Peyer's patch (tissue), 4 donors: ENCODE results near the gene TAGAP. TPM values are rescaled to one million over a fixed set of nuclear protein-coding genes. Genes with fewer than 3 reads are reported as not detected.

Source experiments
- DNase-seq, 3 donors: peaks; one replicate each; pipeline ENCODE4 v3.0.0-alpha.2; 2017 to 2019
- H3K27ac ChIP-seq, 4 donors: fragments of 200-600 bp; sonication (generic); one replicate each; pipeline ENCODE4 v1.5.1; 2016 to 2019
- H3K27me3 ChIP-seq, 2 donors: fragments of 200-600 bp; sonication (generic); one replicate each; pipeline ENCODE4 v1.5.1; 2019
- H3K36me3 ChIP-seq, 3 donors: fragments of 200-600 bp; sonication (generic); one replicate each; pipeline ENCODE4 v1.5.1; 2016 to 2019
- H3K4me1 ChIP-seq, 4 donors: fragments of 200-600 bp; sonication (generic); one replicate each; pipeline ENCODE4 v1.5.1; 2016 to 2019
- H3K4me3 ChIP-seq, 4 donors: fragments of 200-600 bp; sonication (generic); 1 replicate in 3 of 4; 2 replicates in 1 of 4; pipeline ENCODE4 v1.5.1; 2016 to 2019; ENCODE audit warnings: mild to moderate bottlenecking in 1 of 4
- H3K9me3 ChIP-seq, 4 donors: fragments of 200-600 bp; sonication (generic); one replicate each; pipeline ENCODE4 v1.5.1; 2016 to 2019; ENCODE audit warnings: mild to moderate bottlenecking in 1 of 4
- POLR2A ChIP-seq, 2 donors: fragments of 450-650 bp; IDR thresholded peaks; one replicate each; pipeline ENCODE4 v1.5.1; 2017; ENCODE audit warnings: antibody characterized with exemption in 2 of 2, mild to moderate bottlenecking in 2 of 2, moderate library complexity in 2 of 2
- total RNA-seq, 4 donors: library from RNA; depleted of rRNA; stranded (reverse); fragments of >200 nt; gene quantifications; one replicate each; pipeline ENCODE4 v1.1.0, GENCODE V29; 2016
- TF ChIP-seq, protein P1 (sequence below), 6 experiments: fragments of 450-650 bp in 4 of 6; fragments of 200-600 bp in 2 of 6; sonication (generic) in 1 of 6; IDR thresholded peaks; one replicate each; pipeline ENCODE4 v1.5.1; 2017 to 2019; ENCODE audit warnings: antibody characterized with exemption in 6 of 6, mild to moderate bottlenecking in 3 of 6, moderate library complexity in 1 of 6

The TAGAP gene
- total RNA-seq, 4 donors from 2014 or later: 3.9 to 18.2 (median 5.4) TPM

DNA sequence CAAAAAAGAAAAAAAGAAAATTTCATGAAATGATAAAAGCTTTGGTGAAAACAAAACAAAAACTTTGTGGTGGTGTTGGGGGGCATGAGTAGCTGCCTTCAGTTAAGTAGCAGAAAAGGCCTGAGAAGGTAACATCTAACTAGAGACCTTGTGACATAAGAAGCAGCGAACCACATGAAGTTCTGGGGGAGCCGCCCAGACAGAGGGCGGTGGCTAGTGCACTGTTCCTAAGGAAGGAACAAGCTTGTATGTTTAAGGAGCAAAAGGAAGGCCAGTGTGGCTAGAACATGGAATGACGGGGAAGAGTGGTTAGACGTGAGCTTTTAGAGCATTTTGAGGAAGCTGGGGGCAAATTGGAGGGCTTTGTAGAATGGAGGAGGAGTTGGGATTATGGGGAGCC lies 37.3 kb downstream of the TAGAP start:
- H3K27ac ChIP-seq: no peak overlapping the region
- H3K4me3 ChIP-seq: no peak overlapping the region
- no peaks in the 10 kb centered on the region for H3K36me3 ChIP-seq
- H3K4me1 ChIP-seq: no peaks in the 10 kb centered on the region
- TF ChIP-seq, protein P1, sequence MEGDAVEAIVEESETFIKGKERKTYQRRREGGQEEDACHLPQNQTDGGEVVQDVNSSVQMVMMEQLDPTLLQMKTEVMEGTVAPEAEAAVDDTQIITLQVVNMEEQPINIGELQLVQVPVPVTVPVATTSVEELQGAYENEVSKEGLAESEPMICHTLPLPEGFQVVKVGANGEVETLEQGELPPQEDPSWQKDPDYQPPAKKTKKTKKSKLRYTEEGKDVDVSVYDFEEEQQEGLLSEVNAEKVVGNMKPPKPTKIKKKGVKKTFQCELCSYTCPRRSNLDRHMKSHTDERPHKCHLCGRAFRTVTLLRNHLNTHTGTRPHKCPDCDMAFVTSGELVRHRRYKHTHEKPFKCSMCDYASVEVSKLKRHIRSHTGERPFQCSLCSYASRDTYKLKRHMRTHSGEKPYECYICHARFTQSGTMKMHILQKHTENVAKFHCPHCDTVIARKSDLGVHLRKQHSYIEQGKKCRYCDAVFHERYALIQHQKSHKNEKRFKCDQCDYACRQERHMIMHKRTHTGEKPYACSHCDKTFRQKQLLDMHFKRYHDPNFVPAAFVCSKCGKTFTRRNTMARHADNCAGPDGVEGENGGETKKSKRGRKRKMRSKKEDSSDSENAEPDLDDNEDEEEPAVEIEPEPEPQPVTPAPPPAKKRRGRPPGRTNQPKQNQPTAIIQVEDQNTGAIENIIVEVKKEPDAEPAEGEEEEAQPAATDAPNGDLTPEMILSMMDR (IDR thresholded peaks at IDR 0.05): no peak
- no peak for TF ChIP-seq POLR2A (IDR thresholded peaks at IDR 0.05)
- no peaks in the 10 kb centered on the region for H3K9me3 ChIP-seq
- H3K27me3 ChIP-seq: no peaks in the 10 kb centered on the region
- DNase-seq: no peak

DNA sequence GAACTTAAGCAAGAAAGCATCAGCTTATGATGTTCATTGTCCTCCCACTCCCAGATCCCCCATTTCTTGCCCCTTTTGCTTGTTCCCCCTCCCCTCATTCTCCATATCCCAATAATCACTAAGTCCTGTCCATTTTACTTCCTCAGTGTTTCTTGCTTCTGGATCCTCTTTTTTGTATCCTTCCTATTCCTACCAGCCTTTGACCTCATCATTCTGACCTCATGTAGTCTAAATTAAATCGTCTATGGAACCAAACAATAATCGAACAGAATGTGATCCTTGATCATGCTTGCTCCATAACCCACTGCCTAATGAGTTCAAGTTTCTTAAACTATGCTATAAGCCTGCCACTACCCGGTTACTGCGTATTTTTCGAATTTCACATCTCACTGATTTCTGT lies 39.4 kb downstream of the TAGAP start:
- Histone ChIP-seq H3K4me1 (no peaks in the 10 kb centered on the region), H3K36me3 (no peaks in the 10 kb centered on the region), H3K4me3 (no peak overlapping the region), H3K27me3 (no peaks in the 10 kb centered on the region), H3K27ac (no peak overlapping the region), H3K9me3 (no peaks in the 10 kb centered on the region)
- TF ChIP-seq POLR2A (IDR thresholded peaks at IDR 0.05): no peak
- no peak for DNase-seq

DNA sequence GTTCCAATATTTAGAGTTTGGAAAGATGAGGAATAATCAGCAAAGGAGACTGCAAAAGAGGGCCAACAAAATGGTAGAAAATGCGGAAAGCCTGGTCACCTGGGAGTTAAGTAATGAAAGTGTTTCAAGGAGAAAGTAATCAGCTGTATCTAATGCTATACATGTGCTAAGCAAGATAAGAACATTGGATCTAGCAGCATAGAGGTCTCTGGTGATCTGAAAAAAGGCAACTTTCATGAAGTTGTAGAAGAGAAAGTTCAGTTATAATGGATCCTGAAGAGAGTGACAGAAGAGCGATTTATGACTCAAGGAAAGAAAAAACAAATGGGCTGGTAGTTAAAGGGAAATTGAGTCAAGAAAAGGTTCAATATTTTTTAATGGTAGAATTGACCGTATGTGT lies 40.2 kb downstream of the TAGAP start:
- Histone ChIP-seq H3K36me3 (no peaks in the 10 kb centered on the region), H3K27ac (no peak overlapping the region), H3K4me3 (no peak overlapping the region), H3K27me3 (no peaks in the 10 kb centered on the region), H3K4me1 (no peaks in the 10 kb centered on the region), H3K9me3 (no peaks in the 10 kb centered on the region)
- DNase-seq: no peak
- TF ChIP-seq, protein P1 (IDR thresholded peaks at IDR 0.05): no peak
- no peak for TF ChIP-seq POLR2A (IDR thresholded peaks at IDR 0.05)

DNA sequence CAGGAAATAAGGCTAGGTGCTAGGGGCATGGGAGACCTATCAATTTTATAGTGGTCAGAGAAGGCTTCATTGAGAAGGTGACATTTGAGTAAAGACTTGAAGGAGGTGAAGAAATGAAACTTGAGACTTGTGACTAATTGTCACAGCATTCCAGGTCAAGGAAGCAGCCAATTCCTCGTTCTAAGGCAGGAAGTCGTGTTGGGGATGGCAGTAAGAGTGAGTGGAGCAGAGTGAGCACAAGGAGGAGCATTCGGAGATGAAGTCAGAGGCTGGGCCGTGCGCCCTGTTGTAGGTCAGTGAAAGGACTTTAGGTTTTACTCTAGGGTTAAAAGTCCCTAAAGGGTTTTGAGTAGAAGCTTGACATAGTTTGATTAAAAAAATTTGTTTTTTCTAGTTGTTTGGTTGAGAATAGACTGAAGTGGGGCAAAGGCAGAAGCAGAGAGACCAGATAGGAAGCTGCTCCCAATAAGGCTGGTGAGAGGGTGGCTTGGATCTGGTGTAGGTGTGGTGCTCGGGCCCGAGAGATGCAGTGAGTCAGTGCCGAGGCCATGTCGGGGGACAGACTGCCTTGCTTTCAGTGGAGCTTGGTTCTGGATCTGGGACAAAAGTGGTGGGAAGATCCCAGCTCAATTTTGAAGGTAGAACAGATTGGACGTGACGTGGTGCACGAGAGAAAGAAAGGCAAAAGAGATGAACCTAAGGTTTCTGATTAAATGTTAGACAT lies 42.2 kb downstream of the TAGAP start:
- peaks cover 0 to 8% (median 0%) of the 10 kb centered on the region in 4 donors for H3K4me1 ChIP-seq
- no peaks in the 10 kb centered on the region for H3K36me3 ChIP-seq
- H3K27me3 ChIP-seq: no peaks in the 10 kb centered on the region
- H3K27ac ChIP-seq: no peak overlapping the region
- no peak for DNase-seq
- H3K4me3 ChIP-seq: no peak overlapping the region
- TF ChIP-seq, protein P1 (IDR thresholded peaks at IDR 0.05): no peak
- TF ChIP-seq POLR2A (IDR thresholded peaks at IDR 0.05): no peak
- H3K9me3 ChIP-seq: no peaks in the 10 kb centered on the region

DNA sequence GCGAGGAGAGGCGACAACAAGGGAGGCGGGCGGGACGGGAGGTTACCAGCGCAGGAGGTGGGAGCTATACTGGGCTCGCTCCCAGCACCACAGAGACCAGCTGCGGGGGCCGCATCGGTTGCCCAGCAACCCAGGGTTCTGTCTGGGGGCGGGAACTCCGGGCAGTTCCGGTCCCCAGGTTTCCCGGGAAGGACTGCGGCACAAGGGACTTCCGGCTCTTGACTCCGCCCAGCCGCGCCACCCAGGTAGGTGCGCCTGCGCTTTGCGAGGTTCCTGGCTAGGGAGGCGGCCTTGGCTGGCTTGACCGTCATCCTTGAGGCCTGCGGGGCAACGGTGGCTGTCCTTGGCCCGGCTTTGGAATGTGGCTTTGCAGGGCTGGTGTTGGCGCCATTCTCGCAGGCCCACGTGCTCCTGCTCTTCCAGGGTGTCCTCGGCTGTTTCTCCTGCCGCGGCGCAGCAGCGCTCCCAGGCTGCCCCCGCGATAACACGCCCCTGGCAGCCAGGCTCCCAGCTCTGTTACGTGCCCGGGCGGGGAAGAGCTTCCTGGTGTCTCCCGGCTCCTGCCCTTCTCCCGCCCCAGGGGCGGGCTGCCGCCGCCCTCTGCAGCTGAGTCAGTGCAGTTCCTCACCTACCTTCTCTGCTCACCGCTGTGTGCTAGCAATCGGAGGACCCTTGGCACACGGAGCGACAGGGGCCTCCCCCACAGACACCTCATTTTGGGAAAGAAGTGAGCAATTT lies 45.0 kb downstream of the TAGAP start, which contains the start of gene RSPH3:
TSS of gene RSPH3 (minus strand) at position 537 of the 738 bp plus-strand sequence. CDS start 652 bp downstream, outside the sequence.
- Histone ChIP-seq H3K36me3 (no peaks in the 10 kb centered on the region), H3K4me1 (peaks cover 0 to 8% (median 0%) of the 10 kb centered on the region in 4 donors), H3K27me3 (no peaks in the 10 kb centered on the region), H3K4me3 (peak within 1 kb of the TSS; percentile 71 to 90 (median 80)), H3K27ac (peak within 1 kb of the TSS; percentile 82 to 91 (median 89)), H3K9me3 (no peaks in the 10 kb centered on the region)
- TF ChIP-seq POLR2A (IDR thresholded peaks at IDR 0.05): peak; percentile 88 to 90
- TF ChIP-seq, protein P1 (IDR thresholded peaks at IDR 0.05): peak in 4 of 6 experiments; percentile 4 to 32 (median 18)
- DNase-seq: peak; percentile 91 to 97 (median 97)

DNA sequence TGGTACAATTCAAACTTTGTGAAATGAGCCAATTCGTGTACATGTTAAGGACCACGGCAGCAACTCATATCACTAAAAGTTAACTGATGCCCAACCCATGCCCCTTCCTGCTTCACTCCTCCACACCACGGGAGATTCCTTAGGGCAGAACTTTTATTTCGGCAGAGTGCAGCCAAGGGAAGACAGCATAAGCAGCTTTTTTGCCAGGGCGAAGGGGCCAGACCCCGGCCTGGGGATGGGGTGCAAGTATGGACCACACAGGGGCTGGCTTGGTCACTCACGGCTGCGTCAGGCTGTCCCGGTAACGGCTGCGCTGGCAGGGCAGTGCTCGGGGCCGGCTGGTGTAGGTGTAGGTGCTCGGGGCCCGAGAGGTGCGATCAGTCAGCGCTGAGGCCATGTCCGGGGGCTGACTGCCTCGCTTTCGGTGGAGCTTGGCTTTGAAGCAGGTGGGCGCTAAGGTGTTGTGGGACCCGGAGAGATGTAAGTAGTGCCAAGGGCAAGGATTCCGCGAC lies 45.6 kb downstream of the TAGAP start:
- TF ChIP-seq, protein P1 (IDR thresholded peaks at IDR 0.05): no peak
- no peak for TF ChIP-seq POLR2A (IDR thresholded peaks at IDR 0.05)
- Histone ChIP-seq H3K27ac (peak overlapping the region; percentile 82 to 91 (median 89)), H3K36me3 (no peaks in the 10 kb centered on the region), H3K4me3 (peak overlapping the region; percentile 71 to 90 (median 80)), H3K4me1 (peaks cover 0 to 11% (median 0%) of the 10 kb centered on the region in 4 donors), H3K27me3 (no peaks in the 10 kb centered on the region), H3K9me3 (no peaks in the 10 kb centered on the region)
- DNase-seq: peak in 1 of 3 donors; percentile 69
